ENCODE results near the gene CDKAL1.
"Not testable (repeated sequence)": the region's sequence is repeated elsewhere in the genome, so short reads cannot be mapped to it uniquely, and the experiment has no call there.

CDKAL1 gene

DNA sequence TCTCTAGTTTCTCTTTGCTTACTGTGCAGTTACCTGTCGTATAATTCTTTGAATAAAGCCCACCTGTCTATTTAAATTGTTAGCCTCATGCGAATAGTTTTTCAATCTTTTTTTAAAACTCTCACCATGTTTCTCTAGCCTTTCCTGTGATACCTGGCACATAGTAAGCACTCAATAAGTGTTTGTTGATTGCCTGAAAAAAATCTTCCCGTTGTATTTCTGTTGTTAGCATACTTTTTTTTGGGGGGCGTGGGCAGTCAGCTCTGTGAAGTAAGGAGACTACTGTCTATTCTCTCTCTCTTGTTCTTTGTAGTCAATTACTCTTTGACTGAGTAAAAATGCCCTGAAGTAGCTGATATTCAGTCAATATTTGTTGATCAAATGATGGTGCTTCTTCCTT lies 205.8 kb downstream of the CDKAL1 start:
- Histone ChIP-seq H3K4me1 (ENCODE audit: control insufficient read depth, insufficient read depth, low read length) (no peaks in the 10 kb centered on the region), H3K36me3 (ENCODE audit: insufficient read depth, low read length) (no peaks in the 10 kb centered on the region), H3K9me3 (replicated peaks; ENCODE audit: low read length) (no peaks in the 10 kb centered on the region), H3K9ac (ENCODE audit: low read depth, low read length) (no peak overlapping the region), H3K4me2 (ENCODE audit: low read length) (no peak overlapping the region), H3K27me3 (ENCODE audit: control insufficient read depth, insufficient read depth, low read length) (no peaks in the 10 kb centered on the region), H3K4me3 (ENCODE audit: low read length) (no peak overlapping the region)

GRCh38 chr6:20740727-20741126 lies 206.5 kb downstream of the CDKAL1 start:
- Histone ChIP-seq H3K36me3 (ENCODE audit: insufficient read depth, low read length) (no peaks in the 10 kb centered on the region), H3K27me3 (ENCODE audit: control insufficient read depth, insufficient read depth, low read length) (no peaks in the 10 kb centered on the region)

GRCh38 chr6:20741490-20741889 lies 207.2 kb downstream of the CDKAL1 start:
- H3K9ac ChIP-seq (ENCODE audit: low read depth, low read length) = no peak overlapping the region
- H3K27me3 ChIP-seq (ENCODE audit: control insufficient read depth, insufficient read depth, low read length) = no peaks in the 10 kb centered on the region
- H3K4me3 ChIP-seq (ENCODE audit: low read length) = no peak overlapping the region
- no peaks in the 10 kb centered on the region for H3K36me3 ChIP-seq (ENCODE audit: insufficient read depth, low read length)
- H3K9me3 ChIP-seq (replicated peaks; ENCODE audit: low read length) = no peaks in the 10 kb centered on the region
- no peak overlapping the region for H3K4me2 ChIP-seq (ENCODE audit: low read length)
- peaks cover 3% of the 10 kb centered on the region for H3K4me1 ChIP-seq (ENCODE audit: control insufficient read depth, insufficient read depth, low read length)

More at GRCh38 chr6:20740727-20741126, 206.5 kb downstream of the CDKAL1 start:
- H3K9me3 ChIP-seq (replicated peaks; ENCODE audit: low read length) = no peaks in the 10 kb centered on the region
- H3K4me3 ChIP-seq (ENCODE audit: low read length) = no peak overlapping the region
- no peak overlapping the region for H3K4me2 ChIP-seq (ENCODE audit: low read length)
- H3K4me1 ChIP-seq (ENCODE audit: control insufficient read depth, insufficient read depth, low read length) = peaks cover 1% of the 10 kb centered on the region
- no peak overlapping the region for H3K9ac ChIP-seq (ENCODE audit: low read depth, low read length)

- no peaks in the 10 kb centered on the region for H3K27me3 ChIP-seq (ENCODE audit: control insufficient read depth, insufficient read depth, low read length)
- peaks cover 4% of the 10 kb centered on the region for H3K4me1 ChIP-seq (ENCODE audit: control insufficient read depth, insufficient read depth, low read length)
- no peak overlapping the region for H3K9ac ChIP-seq (ENCODE audit: low read depth, low read length)
- H3K4me3 ChIP-seq (ENCODE audit: low read length) = no peak overlapping the region
- H3K4me2 ChIP-seq (ENCODE audit: low read length) = no peak overlapping the region
- H3K9me3 ChIP-seq (replicated peaks; ENCODE audit: low read length) = no peaks in the 10 kb centered on the region
- H3K36me3 ChIP-seq (ENCODE audit: insufficient read depth, low read length) = no peaks in the 10 kb centered on the region
Observed at GRCh38 chr6:20744911-20745557, 210.8 kb downstream of the CDKAL1 start.

DNA sequence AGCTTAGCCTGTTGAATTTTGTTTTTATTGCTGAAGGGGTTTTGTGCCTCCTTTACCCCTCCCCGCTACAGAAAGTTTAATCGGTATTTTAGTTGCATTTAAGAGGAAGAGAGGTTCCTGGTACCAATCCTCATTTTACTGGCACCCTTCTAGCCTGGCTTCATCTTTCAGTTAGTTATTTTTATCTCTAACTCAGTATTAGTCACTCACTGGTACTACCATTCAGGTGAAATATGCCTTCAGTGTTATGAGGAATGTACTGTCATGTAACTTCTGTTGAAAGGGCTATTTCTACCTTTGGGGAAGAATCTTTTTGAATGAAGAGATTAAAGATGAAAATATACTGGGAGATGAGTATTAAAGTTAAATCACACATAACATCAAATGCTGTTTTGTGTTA lies 211.8 kb downstream of the CDKAL1 start:
- no peak overlapping the region for H3K4me3 ChIP-seq (ENCODE audit: low read length)
- H3K4me1 ChIP-seq (ENCODE audit: control insufficient read depth, insufficient read depth, low read length) = peaks cover 11% of the 10 kb centered on the region
- no peak overlapping the region for H3K4me2 ChIP-seq (ENCODE audit: low read length)
- H3K9me3 ChIP-seq (replicated peaks; ENCODE audit: low read length) = no peaks in the 10 kb centered on the region
- no peak overlapping the region for H3K9ac ChIP-seq (ENCODE audit: low read depth, low read length)
- H3K27me3 ChIP-seq (ENCODE audit: control insufficient read depth, insufficient read depth, low read length) = no peaks in the 10 kb centered on the region
- no peaks in the 10 kb centered on the region for H3K36me3 ChIP-seq (ENCODE audit: insufficient read depth, low read length)

GRCh38 chr6:20746805-20747558 lies 212.7 kb downstream of the CDKAL1 start:
- Histone ChIP-seq H3K27me3 (ENCODE audit: control insufficient read depth, insufficient read depth, low read length) (no peaks in the 10 kb centered on the region), H3K9me3 (replicated peaks; ENCODE audit: low read length) (no peaks in the 10 kb centered on the region), H3K36me3 (ENCODE audit: insufficient read depth, low read length) (no peaks in the 10 kb centered on the region), H3K9ac (ENCODE audit: low read depth, low read length) (no peak overlapping the region), H3K4me3 (ENCODE audit: low read length) (no peak overlapping the region), H3K4me1 (ENCODE audit: control insufficient read depth, insufficient read depth, low read length) (peaks cover 16% of the 10 kb centered on the region), H3K4me2 (ENCODE audit: low read length) (no peak overlapping the region)

- peaks cover 16% of the 10 kb centered on the region for H3K4me1 ChIP-seq (ENCODE audit: control insufficient read depth, insufficient read depth, low read length)
- H3K9ac ChIP-seq (ENCODE audit: low read depth, low read length) = no peak overlapping the region
- no peak overlapping the region for H3K4me3 ChIP-seq (ENCODE audit: low read length)
- no peaks in the 10 kb centered on the region for H3K9me3 ChIP-seq (replicated peaks; ENCODE audit: low read length)
- no peak overlapping the region for H3K4me2 ChIP-seq (ENCODE audit: low read length)
- H3K36me3 ChIP-seq (ENCODE audit: insufficient read depth, low read length) = no peaks in the 10 kb centered on the region
- no peaks in the 10 kb centered on the region for H3K27me3 ChIP-seq (ENCODE audit: control insufficient read depth, insufficient read depth, low read length)
Observed at GRCh38 chr6:20747991-20748390, 213.7 kb downstream of the CDKAL1 start.

GRCh38 chr6:20751293-20751935 lies 217.2 kb downstream of the CDKAL1 start:
- H3K36me3 ChIP-seq (ENCODE audit: insufficient read depth, low read length) = no peaks in the 10 kb centered on the region

GRCh38 chr6:20755631-20756030 lies 221.4 kb downstream of the CDKAL1 start:
- peak overlapping the region; percentile 37 for H3K4me2 ChIP-seq (ENCODE audit: low read length)
- no peak overlapping the region for H3K9ac ChIP-seq (ENCODE audit: low read depth, low read length)
- H3K4me1 ChIP-seq (ENCODE audit: control insufficient read depth, insufficient read depth, low read length) = peaks cover 32% of the 10 kb centered on the region
- no peaks in the 10 kb centered on the region for H3K9me3 ChIP-seq (replicated peaks; ENCODE audit: low read length)
- no peaks in the 10 kb centered on the region for H3K27me3 ChIP-seq (ENCODE audit: control insufficient read depth, insufficient read depth, low read length)
- H3K36me3 ChIP-seq (ENCODE audit: insufficient read depth, low read length) = no peaks in the 10 kb centered on the region
- no peak overlapping the region for H3K4me3 ChIP-seq (ENCODE audit: low read length)

More at GRCh38 chr6:20751293-20751935, 217.2 kb downstream of the CDKAL1 start:
- no peaks in the 10 kb centered on the region for H3K9me3 ChIP-seq (replicated peaks; ENCODE audit: low read length)
- no peak overlapping the region for H3K4me2 ChIP-seq (ENCODE audit: low read length)
- no peak overlapping the region for H3K9ac ChIP-seq (ENCODE audit: low read depth, low read length)
- H3K4me1 ChIP-seq (ENCODE audit: control insufficient read depth, insufficient read depth, low read length) = peaks cover 28% of the 10 kb centered on the region
- no peak overlapping the region for H3K4me3 ChIP-seq (ENCODE audit: low read length)
- H3K27me3 ChIP-seq (ENCODE audit: control insufficient read depth, insufficient read depth, low read length) = no peaks in the 10 kb centered on the region

DNA sequence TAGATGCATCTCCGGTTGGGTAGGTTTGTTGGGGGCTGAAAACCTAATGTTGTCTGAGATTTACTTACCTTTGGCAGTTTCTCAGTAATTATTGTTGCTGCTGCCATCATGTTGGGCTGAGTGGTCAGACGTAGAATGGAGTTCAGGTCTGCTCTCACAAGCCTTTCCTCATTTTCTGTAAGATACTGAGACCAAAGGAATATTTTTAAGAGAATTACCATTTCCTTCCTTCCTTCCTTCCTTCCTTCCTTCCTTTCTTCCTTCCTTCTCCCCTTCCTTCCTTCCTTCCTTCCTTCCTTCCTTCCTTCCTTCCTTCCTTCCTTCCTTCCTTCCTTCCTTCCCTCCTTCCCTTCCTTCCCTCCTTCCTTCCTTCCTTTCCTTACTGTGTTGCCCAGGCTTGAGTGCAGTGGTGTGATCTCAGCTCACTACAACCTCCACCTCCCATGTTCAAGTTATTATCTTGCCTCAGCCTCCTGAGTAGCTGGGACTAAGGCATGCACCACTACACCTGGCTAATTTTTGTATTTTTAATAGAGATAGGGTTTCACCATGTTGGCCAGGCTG lies 222.4 kb downstream of the CDKAL1 start:
- not testable (repeated sequence) for H3K9me3 ChIP-seq (replicated peaks; ENCODE audit: low read length); H3K27me3 ChIP-seq (ENCODE audit: control insufficient read depth, insufficient read depth, low read length); H3K9ac ChIP-seq (ENCODE audit: low read depth, low read length); H3K4me3 ChIP-seq (ENCODE audit: low read length); H3K36me3 ChIP-seq (ENCODE audit: insufficient read depth, low read length); H3K4me2 ChIP-seq (ENCODE audit: low read length)
- H3K4me1 ChIP-seq (ENCODE audit: control insufficient read depth, insufficient read depth, low read length) = peaks cover 24% of the 10 kb centered on the region

GRCh38 chr6:20757761-20758160 lies 223.5 kb downstream of the CDKAL1 start:
- Histone ChIP-seq H3K27me3 (ENCODE audit: control insufficient read depth, insufficient read depth, low read length) (no peaks in the 10 kb centered on the region), H3K9me3 (replicated peaks; ENCODE audit: low read length) (no peaks in the 10 kb centered on the region), H3K4me2 (ENCODE audit: low read length) (no peak overlapping the region), H3K4me3 (ENCODE audit: low read length) (no peak overlapping the region), H3K4me1 (ENCODE audit: control insufficient read depth, insufficient read depth, low read length) (peaks cover 24% of the 10 kb centered on the region), H3K36me3 (ENCODE audit: insufficient read depth, low read length) (no peaks in the 10 kb centered on the region), H3K9ac (ENCODE audit: low read depth, low read length) (no peak overlapping the region)
